Stimulated activated CD8-positive, alpha-beta memory T cell treated with anti-CD3 and anti-CD28 coated beads, Interleukin-12 subunit alpha, Interleukin-12 subunit beta, amount 100 ng/mL, for 24 hours (primary cell): ENCODE measurements around the gene HS1BP3.

ENCODE experiments used
- DNase-seq: peaks from one replicate; pipeline ENCODE4 v3.0.0-alpha.2; 2020; ENCODE audit errors: extremely low read depth

HS1BP3 gene

DNA sequence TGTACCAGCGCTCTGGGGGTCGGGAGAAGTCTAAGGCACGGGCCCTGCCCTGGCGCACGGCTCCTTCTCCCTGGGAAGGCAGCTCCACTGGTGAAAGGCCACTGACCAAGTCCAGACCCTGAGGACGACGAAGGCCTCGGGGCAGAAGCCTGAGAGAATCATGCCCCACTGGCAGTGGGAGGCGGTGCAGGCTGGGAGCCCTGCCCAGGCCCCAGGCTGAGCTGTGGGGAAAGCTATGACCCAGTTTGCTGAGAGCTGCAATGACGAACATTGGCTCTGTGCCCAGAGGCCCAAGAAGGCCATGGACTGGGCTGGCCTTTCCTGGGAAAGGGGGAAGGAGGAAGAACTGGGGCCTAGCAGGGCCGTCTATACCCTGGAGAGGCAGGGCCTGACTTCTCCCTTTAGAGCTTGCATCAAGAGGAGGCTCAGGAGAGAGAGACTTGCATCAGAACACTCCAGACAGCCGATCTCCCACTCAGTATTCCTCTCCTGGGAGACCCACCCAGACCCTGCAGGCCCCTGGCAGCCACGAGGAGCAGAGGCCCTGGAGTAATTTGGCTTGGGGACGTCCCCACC is 32.9 kb downstream of the HS1BP3 start:
- DNase-seq, result no peak

DNA sequence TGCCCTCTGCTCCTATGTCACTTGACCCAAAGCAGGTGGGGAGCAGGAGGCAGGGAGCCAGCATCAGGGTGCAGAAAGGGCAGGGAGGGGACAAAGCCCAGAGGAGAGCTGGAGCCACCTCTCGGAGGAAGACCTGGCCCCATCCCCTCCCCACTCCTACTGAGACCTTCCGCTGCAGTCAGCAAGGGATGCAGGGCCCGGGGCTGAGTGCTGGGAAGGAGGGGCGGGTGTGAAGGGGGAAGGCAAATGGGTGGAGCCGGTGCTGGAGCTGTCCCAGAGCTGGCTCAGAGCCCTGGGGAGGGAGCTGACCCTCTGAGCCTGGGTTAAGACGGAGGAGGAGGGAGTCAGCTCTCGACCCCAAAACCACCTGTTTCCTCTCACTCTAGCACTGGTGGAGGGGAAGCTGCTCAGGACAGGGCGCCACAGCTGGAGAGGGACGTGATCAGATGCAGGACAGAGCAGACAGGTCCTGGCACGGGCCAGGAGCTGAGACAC is 33.8 kb downstream of the HS1BP3 start:
- DNase-seq, result no peak

DNA sequence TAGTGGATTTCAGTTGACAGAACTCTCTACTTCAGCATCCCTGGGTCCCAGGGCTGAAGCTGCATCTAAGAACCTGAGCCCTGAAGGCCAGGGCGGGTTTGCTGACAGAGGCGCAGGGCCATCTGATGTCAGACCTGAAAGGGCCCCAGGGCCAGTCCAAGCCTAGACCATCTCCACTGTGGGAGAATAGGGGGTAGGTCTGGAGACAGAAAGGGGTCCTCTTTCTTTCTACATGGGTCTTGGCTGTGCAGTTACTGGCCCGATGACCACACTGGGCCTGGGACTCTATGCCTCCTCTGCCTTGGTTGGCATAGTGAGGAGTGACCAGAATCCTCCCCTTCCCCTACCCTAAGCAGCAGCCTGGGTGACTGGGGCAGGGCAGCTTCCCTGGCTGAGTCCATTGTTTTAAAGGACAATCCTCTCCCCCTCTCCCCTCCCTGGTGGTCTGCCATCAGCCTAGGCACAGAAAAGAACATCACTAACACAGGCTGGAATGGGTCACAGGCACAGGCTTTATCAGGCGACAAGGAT is 34.5 kb downstream of the HS1BP3 start:
- DNase-seq, result no peak

DNA sequence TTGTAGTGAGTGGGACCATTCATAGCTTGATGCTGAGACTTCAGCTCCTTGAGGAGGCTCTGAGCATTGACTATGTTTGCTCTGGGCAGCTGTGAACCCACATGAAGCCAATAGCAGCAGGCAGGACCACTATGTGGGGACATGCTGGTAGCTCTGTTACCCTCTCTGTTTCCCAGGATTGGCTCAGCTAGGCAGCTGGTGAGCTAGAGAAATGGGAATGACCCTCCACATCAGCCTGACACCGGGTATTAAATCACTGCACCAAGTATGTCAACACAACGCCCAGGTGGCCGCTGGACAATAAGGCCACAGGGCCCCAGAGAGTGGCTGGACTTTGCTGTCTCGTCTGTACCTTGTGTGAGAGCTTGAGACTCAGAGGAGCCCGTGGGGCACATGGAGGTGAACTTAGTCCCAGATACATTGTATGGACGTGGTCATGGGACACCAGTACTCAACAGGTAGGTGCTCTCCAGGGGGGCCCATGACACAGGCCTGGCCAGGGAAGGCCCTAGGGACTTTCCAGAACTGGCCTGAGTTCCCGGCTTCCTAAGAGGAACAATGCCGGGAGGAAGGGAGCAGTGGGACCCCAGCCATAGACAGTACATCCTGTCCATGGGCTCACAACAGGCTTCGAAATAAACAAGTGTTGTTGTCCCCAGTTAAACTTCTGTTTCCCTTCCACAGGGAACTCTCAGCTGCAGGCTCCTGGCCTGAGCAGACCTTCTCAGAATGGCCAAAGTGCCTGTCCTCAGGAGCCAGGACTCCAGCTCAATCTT is 35.2 kb downstream of the HS1BP3 start:
- DNase-seq, result no peak

DNA sequence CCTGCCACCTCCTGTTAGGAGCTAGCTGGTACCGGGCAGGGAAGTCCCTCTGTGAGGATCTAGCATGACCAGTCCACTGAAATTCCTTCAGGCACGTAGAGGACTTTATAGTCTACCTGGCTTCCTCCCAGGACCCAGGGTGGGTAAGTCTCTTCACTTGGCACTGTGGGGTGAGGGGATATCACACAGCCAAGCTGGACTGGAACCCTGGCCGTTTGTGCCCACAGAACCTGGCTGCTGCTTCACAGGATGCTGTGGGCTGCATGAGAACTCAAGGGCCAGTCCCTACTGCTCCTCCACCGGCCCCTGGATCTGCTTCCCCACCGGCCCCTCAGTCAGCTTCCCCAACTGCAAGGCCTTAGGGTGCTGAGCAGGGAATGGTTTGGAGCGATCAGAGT is 35.8 kb downstream of the HS1BP3 start:
- DNase-seq, result no peak

DNA sequence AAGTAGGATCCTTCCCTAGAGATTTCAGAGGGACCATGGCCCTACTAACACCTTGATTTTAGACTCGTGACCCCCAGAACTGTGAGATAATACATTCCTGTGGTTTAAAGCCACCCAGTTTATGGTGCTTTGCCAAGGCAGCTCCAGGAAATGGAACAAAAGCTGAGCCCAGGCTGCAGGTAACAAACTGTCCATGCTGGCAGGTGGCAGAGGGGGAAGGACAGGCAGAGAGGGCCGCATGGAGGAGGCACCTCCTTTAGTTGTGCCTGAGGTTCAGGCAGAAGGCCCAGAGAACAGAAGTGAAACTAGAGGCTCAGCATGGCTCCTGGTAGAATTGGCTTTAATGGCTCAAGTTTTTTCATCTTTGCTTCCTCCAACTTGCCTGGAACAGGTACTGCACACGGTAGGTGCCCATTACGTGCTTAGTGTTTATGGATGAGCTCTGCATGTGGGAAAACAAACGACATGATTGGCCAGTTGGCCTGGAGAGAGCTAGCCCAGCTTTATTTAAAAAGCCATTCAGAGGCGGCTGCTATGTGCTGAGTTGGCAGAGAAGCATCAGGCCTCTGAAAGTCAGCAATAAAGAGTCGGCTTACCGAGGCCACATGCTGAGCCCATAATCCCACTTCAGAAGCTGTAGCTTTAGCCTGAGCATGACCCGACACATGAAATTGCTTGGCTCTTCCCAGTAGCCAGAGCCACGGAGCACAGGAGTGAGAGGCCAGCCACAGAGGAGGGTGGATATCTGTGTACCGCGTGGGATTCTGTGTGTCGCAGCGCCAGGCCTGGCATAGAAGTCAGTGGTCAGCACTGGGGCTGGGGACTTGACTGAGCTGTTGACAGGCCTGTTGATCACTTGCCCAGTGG is 36.5 kb downstream of the HS1BP3 start:
- DNase-seq, result no peak

DNA sequence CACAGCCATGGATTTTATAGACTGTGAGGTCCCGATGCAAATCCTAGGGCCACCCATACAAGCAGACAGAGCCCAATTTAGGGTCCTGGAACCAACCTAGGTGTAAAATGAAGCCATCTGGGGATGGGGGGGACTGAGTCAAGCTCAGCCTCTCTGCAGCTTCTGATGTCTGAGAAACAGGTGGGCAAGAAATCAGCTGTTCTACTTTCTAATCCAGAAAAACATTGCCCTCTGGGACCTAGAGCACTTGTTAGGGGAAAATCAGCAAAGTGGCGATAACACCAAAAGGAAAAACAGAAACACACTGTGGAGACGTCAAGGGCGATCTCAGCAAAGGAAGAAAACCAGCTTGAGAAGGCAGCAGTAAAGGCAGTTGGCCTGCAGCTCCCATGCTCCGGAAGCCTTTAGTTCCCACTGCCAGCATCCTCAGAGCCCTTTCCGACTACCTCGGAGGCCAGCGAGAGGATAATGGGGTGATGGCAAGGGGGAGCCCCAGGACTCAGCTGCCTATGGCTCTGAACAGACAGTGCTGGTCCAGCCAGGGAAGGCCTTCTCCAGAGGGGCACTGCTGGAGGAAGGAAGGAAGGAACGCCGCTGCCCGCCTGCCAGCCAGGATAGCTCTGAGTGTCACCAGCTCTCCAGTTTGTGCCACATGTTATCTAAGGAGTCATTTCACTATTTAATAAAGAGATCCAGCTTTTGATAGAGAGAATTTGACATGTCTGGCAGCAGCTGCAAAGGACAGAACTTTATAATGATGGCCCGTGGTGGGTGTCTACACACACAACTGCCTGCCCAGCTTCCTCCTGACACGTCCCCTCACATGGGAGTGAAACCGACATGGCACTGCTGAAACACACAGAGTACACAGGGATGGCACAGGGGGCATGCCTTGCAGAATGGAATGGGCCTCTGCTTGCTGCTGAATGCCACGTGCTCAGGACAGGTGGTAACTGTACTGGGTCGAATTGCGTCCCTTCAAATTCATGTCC is 37.7 kb downstream of the HS1BP3 start:
- no peak for DNase-seq

DNA sequence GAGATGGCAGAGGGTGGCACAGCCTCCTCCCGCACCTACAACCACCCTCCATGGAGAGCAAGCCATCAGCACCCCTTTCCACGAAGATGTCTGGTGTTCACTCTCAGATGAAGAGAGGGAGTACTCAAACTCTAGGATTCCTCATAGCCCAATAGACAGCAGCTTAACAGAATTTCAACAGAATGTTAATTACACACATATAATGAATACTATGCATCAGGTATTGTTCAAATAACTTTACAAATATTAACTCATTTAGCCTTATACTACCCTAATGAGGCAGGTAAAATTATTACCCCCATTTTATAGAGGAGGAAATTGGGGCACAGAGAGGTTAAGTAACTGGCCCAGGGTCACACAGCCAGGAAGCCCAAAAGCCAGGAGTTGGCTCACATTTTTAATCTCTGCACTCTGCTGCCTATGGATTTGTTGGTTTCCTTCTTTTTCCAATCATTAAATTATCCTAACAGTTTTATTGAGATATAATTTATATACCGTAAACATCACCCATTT is 39.0 kb downstream of the HS1BP3 start:
- no peak for DNase-seq

DNA sequence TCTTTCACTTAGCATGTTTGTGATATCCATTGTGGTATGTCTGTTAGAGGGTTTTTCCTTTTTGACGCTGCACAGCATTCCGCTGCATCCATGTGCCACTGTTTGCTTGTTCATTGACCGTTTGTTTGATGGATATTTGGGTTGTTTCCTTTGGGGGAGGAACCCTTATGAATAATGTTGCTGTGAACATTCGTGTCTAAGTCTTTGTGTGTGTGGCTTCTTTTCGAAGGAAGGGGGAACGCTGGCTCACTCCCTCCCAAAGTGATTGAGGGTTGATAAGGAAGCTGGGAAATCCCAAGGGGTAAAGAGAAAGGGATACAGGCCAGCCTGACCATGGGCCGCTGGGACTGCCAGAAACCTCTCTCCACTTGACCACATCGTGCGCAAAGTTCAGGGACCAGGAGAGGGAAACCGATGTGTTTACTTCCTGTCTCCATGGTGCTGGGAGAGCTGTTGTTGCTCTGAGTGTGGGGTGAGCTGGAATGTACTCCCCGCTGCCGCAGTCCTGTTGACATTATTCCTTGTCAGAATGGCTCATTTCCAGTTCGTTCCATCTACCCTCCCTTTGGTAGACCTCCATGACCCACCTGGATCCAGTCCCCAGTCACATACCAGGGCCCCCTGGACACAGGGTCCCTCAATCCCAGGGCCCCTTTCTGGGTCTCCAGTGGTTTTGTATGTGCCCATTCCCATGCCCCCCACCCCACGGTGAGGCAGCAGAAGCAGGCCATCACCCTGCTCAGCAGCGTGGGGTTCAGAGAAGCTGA is 39.6 kb downstream of the HS1BP3 start:
- DNase-seq, result no peak

DNA sequence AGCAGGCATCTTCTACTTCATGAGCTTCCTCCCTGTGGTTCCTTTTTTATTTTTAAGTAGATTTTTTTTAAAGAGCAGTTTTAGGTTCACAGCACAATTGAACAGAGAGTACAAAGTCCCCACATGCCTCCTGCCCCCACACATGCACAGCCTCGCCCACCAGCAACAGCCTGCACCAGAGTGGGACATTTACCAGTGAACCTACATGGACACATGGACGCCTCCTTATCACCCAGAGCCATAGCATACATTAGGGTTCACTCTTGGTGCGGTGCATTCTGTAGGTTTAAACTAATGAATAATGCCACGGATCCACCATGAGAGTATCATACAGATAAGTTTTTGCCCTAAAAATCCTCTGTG is 40.9 kb downstream of the HS1BP3 start:
- DNase-seq, result no peak

DNA sequence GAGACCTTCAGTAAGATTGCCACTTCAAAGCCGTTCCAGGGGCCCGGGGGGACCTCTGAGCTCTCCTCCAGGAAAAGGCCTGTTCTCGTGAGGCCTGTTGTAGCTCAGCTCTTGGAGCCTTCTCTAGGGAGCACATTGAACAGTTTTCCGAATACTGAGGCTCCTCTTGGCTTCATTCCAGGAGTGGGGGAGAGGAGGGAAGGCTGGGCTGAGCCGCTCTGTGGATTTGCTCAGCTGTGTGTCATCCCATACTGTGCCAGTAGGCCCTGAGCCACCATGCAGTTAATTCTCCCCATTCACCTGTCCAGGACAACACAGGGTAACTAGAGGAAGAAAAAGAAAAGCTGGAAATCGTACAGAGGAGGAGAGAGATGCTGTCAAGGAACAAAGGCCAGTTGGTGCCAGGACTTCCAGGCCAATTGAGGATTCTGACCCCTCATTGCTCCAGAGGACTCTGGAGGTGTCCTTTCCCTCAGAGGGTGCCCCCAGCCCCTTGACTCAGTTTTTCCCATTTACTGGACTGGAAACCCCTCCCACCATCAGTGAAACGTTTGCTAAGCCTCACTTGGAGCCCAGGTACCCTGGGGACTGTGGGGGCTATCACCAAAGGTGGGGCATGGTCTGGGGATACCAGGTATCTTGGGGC is 41.4 kb downstream of the HS1BP3 start:
- DNase-seq, result no peak

DNA sequence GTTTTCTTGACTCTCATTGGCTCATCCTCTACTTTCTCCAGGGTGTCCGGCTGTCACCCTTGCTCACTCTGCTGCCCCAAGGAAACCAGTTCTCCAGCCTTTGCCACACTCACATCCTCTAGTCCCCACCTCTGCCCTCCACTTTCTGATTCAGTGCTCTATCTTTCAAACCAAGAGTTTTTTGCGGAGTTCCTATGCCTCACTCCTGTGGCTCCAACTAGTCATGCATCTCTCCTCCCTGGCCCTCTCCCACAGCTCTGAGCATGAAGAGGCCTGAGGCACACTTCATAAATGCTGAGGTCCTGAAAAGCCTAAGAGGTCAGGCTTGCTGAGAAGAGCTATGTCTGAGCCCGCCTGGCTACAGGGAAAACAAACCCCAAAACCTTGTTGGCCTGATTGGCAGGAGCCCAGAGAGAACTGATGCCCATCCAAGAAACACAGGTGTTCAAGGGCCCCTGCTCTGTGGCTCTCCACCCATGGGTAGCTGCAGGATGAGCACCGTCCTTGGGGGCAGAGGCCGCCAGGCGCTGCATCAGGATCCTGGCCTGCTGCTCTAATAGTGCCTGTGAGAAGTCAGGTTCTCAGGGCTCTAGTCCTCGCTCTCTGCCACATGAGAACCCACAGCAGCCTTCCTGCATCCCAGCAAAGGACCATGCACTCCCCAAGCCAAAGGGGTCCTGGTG is 42.1 kb downstream of the HS1BP3 start:
- no peak for DNase-seq

DNA sequence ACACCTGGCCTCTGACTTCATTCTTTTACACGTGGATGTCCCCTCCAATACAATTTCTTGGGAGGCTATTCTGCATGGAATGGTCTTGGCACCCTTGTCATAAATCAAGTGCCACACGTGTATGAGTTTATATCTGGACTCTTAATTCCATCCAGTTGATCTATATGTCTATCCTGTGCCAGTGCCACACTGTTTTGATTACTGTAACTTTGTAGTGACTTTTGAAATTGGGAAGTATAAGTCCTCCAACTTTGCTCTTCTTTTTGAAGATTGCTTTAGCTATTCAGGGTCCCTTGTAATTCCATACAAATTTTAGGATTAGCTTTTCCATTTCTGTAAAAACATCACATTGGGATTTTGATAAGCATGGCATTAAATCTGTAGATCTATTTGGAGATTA is 43.5 kb downstream of the HS1BP3 start:
- DNase-seq, result no peak

DNA sequence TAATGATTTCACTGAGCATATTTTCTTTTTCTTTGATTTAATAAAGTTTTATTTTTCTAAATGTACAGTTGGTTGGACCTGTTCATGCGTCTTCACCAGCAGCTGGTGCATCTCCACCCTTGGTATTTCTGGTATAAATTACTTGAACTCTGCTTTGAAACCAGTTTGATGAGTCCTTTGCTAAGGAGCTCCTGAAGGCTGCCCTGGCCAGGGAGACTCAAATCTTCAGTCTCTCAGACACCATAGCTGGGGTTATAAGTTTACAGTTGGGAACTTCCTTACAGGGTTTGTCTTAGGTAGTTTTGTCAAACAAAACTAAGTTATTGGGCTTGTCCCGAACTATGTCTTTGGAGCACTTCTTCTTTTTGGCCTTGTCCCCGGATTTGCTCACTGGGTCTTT is 44.7 kb downstream of the HS1BP3 start:
- no peak for DNase-seq

DNA sequence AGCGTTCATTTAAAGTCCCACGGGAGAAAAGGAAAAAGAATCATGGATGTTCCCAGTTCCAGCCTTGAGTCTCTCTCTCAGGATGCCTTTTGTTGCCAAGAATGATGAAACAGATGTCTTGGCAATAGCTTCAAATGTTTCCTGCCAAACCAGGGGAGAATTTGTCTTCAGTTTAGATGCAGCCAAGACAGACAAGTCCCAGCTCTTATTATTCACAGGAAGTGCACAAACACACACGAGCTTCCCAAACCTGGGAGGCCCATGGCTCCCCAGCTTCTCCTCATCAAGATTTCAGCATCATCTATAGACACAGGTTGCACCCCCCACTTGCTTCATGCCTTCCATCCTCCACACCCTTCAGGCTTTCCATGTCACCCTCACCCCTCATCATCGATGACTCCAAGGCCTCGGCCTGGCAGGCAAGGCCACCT is 45.9 kb downstream of the HS1BP3 start:
- DNase-seq, result no peak

DNA sequence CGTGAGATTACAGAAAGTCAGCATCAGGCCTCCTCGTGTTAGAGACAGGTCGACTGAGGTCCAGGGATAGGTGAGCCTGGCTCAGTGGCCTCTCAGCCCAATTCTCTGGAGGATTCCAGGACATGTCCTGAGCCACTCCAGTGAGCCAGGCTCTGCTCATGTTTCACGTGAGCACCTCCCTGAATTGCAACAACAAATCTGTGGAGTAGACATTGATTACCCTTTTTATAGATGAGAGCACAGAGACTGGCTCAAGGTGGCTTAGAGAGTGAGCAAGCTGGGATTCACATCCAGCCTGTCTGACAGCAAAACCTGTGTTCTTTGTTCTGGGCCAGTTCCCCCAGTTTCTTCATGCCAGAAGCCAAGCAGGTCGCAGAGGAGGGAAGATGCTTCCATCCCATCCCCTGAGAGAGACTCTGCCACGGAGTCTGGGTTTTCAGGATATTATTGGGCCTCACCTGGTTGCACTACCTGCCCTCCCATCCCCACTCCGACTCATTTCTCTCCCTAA is 46.4 kb downstream of the HS1BP3 start:
- no peak for DNase-seq

DNA sequence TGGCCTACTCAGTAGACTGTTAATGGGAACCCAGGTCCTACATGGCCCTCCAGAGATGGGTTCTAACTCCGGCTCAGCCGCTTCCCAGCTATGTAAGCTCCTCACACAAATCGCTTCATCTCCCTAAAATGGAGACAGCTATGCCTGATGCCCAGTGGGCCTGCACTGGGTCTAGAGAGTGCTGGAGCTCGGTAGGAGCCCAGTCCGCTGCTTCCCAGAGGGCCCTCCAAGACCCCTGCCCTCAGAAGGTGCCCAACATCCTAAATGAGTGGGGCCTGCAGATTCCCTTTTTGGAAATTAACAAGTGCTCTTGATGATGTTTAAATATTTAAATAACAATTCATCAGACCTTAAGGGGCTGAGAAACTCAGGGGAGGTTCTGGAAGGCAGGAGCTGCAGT is 47.1 kb downstream of the HS1BP3 start:
- DNase-seq, result no peak

DNA sequence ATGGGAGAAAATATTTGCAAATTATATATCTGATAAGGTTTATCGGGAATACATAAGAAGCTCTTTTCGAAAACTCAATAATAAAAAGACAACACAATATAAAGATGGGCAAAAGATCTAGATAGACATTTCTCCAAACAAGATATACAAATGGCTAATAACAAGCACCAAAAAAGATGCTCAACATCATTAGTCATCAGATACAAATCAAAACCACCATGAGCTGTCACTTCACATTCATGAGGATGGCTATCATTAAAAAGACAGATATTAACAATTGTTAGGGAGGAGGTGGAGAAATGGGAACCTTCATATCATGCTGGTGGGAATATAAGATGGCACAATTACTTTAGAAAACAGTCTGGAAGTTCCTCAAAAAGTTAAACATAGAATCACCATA is 48.1 kb downstream of the HS1BP3 start:
- no peak for DNase-seq

DNA sequence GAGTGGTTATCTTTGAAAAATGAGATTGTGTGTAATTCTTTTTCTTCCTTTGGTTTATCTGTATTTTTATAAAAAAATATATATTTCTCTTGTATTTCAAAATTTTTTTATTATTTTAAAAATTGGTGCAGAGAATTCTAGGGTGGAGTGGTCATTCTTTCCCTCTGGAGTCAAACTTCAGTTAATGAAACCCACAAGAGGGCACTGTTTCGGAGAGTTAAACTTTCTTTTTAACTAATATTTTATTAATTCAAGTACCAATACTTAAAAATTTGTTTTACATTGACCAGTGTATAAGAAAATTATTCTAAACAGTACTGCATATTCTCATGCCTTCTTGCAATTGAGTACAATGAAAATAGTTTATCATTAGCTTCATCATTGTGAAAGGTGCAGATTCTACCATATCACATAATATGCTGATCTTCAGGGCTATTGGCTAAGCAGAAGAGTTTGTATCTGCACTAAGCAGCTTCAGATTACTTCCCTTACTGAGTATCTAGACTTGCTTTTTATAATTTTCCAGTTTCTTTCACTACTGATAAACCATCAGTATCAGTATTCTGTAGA is 50.1 kb downstream of the HS1BP3 start:
- DNase-seq, result no peak
